Subcutaneous abdominal adipose tissue (tissue), 5 donors: ENCODE measurements around the gene PFKFB4.

Experiments used
- H3K27ac ChIP-seq: one replicate; pipeline ENCODE4 v1.7.0; 2013; ENCODE audit warnings: low read depth, mild to moderate bottlenecking, inconsistent platforms, low read length, moderate library complexity
- H3K27me3 ChIP-seq, 5 donors: one replicate each; pipeline ENCODE4 v1.7.0; 2013; ENCODE audit warnings: low read length in 5 of 5, inconsistent platforms in 1 of 5; ENCODE audit not compliant: control insufficient read depth in 5 of 5, insufficient read depth in 4 of 5
- H3K36me3 ChIP-seq, 5 donors: one replicate each; pipeline ENCODE4 v1.7.0; 2013; ENCODE audit warnings: low read length in 5 of 5; ENCODE audit not compliant: control insufficient read depth in 5 of 5, insufficient read depth in 5 of 5
- H3K4me1 ChIP-seq, 5 donors: one replicate each; pipeline ENCODE4 v1.7.0; 2013; ENCODE audit warnings: low read length in 5 of 5, mild to moderate bottlenecking in 3 of 5, moderate library complexity in 1 of 5; ENCODE audit not compliant: control insufficient read depth in 5 of 5, insufficient read depth in 5 of 5
- H3K4me3 ChIP-seq, 5 donors: one replicate each; pipeline ENCODE4 v1.7.0; 2013; ENCODE audit warnings: low read length in 5 of 5, low read depth in 1 of 5
- H3K9ac ChIP-seq, 5 donors: one replicate each; pipeline ENCODE4 v1.7.0; 2013; ENCODE audit warnings: low read length in 5 of 5, mild to moderate bottlenecking in 4 of 5, moderate library complexity in 3 of 5
- H3K9me3 ChIP-seq, 5 donors: one replicate each; pipeline ENCODE4 v1.7.0; 2013; ENCODE audit warnings: low read length in 5 of 5; ENCODE audit not compliant: control insufficient read depth in 5 of 5
- donor health status: healthy.
- donor health status: healthy.
- donor health status: healthy.
- donor health status: healthy.
- donor health status: healthy.

The PFKFB4 gene

GRCh38 chr3:48569400-48569799 is 12.8 kb upstream of the PFKFB4 start:
- H3K9ac ChIP-seq, result no peak overlapping the region
- no peaks in the 10 kb centered on the region for H3K9me3 ChIP-seq
- H3K36me3 ChIP-seq, result no peaks in the 10 kb centered on the region
- peaks cover 0 to 13% (median 6%) of the 10 kb centered on the region in 5 donors for H3K4me1 ChIP-seq
- no peak overlapping the region for H3K4me3 ChIP-seq
- H3K27me3 ChIP-seq, result no peaks in the 10 kb centered on the region
- H3K27ac ChIP-seq, result no peak overlapping the region

- H3K36me3 ChIP-seq, result no peaks in the 10 kb centered on the region
- H3K4me1 ChIP-seq, result peaks cover 0 to 13% (median 6%) of the 10 kb centered on the region in 5 donors
- H3K27ac ChIP-seq, result no peak overlapping the region
- H3K9me3 ChIP-seq, result no peaks in the 10 kb centered on the region
- no peaks in the 10 kb centered on the region for H3K27me3 ChIP-seq
- H3K4me3 ChIP-seq, result no peak overlapping the region
- no peak overlapping the region for H3K9ac ChIP-seq
Observed at GRCh38 chr3:48568476-48568875, 11.9 kb upstream of the PFKFB4 start.

- Histone ChIP-seq H3K27ac (no peak overlapping the region), H3K4me1 (peaks cover 0 to 13% (median 6%) of the 10 kb centered on the region in 5 donors), H3K4me3 (no peak overlapping the region), H3K9ac (no peak overlapping the region), H3K36me3 (no peaks in the 10 kb centered on the region), H3K27me3 (no peaks in the 10 kb centered on the region), H3K9me3 (no peaks in the 10 kb centered on the region)
Observed at GRCh38 chr3:48567500-48567899, 10.9 kb upstream of the PFKFB4 start.

- H3K4me1 ChIP-seq, result peaks cover 0 to 13% (median 6%) of the 10 kb centered on the region in 5 donors
- no peak overlapping the region for H3K27ac ChIP-seq
- H3K9ac ChIP-seq, result no peak overlapping the region
- H3K27me3 ChIP-seq, result no peaks in the 10 kb centered on the region
- no peaks in the 10 kb centered on the region for H3K36me3 ChIP-seq
- no peaks in the 10 kb centered on the region for H3K9me3 ChIP-seq
- no peak overlapping the region for H3K4me3 ChIP-seq
Observed at GRCh38 chr3:48567090-48567489, 10.5 kb upstream of the PFKFB4 start.

GRCh38 chr3:48566401-48566760 is 9.8 kb upstream of the PFKFB4 start:
- Histone ChIP-seq H3K27me3 (no peaks in the 10 kb centered on the region), H3K36me3 (no peaks in the 10 kb centered on the region), H3K27ac (no peak overlapping the region), H3K9ac (no peak overlapping the region), H3K4me3 (no peak overlapping the region), H3K9me3 (no peaks in the 10 kb centered on the region), H3K4me1 (peaks cover 0 to 13% (median 6%) of the 10 kb centered on the region in 5 donors)

- Histone ChIP-seq H3K27ac (no peak overlapping the region), H3K4me3 (no peak overlapping the region), H3K9me3 (no peaks in the 10 kb centered on the region), H3K4me1 (peaks cover 1 to 19% (median 11%) of the 10 kb centered on the region in 5 donors), H3K36me3 (no peaks in the 10 kb centered on the region), H3K9ac (no peak overlapping the region), H3K27me3 (no peaks in the 10 kb centered on the region)
Observed at GRCh38 chr3:48565591-48566400, 9.2 kb upstream of the PFKFB4 start.

- H3K27me3 ChIP-seq, result peaks cover 0 to 2% (median 0%) of the 10 kb centered on the region in 5 donors
- no peak overlapping the region for H3K4me3 ChIP-seq
- no peak overlapping the region for H3K27ac ChIP-seq
- H3K36me3 ChIP-seq, result no peaks in the 10 kb centered on the region
- H3K9me3 ChIP-seq, result no peaks in the 10 kb centered on the region
- peaks cover 2 to 25% (median 17%) of the 10 kb centered on the region in 5 donors for H3K4me1 ChIP-seq
- H3K9ac ChIP-seq, result no peak overlapping the region
Observed at GRCh38 chr3:48565186-48565585, 8.6 kb upstream of the PFKFB4 start.

GRCh38 chr3:48564667-48565066 is 8.1 kb upstream of the PFKFB4 start:
- Histone ChIP-seq H3K27me3 (peaks cover 0 to 2% (median 0%) of the 10 kb centered on the region in 5 donors), H3K4me3 (no peak overlapping the region), H3K27ac (no peak overlapping the region), H3K9me3 (no peaks in the 10 kb centered on the region), H3K36me3 (no peaks in the 10 kb centered on the region), H3K9ac (no peak overlapping the region), H3K4me1 (peaks cover 4 to 31% (median 22%) of the 10 kb centered on the region in 5 donors)

GRCh38 chr3:48564022-48564421 is 7.4 kb upstream of the PFKFB4 start:
- peaks cover 0 to 2% (median 0%) of the 10 kb centered on the region in 5 donors for H3K27me3 ChIP-seq
- no peak overlapping the region for H3K4me3 ChIP-seq
- no peak overlapping the region for H3K27ac ChIP-seq
- no peak overlapping the region for H3K9ac ChIP-seq
- H3K9me3 ChIP-seq, result no peaks in the 10 kb centered on the region
- H3K4me1 ChIP-seq, result peaks cover 5 to 37% (median 28%) of the 10 kb centered on the region in 5 donors
- H3K36me3 ChIP-seq, result no peaks in the 10 kb centered on the region

GRCh38 chr3:48563382-48563918 is 6.8 kb upstream of the PFKFB4 start, which contains the start of gene UCN2:
Gene UCN2 (minus strand): TSS chr3:48563781. CDS start chr3:48563124, 657 bp downstream.
- H3K36me3 ChIP-seq, result no peaks in the 10 kb centered on the region
- H3K9ac ChIP-seq, result no peak within 1 kb of the TSS
- no peak within 1 kb of the TSS for H3K4me3 ChIP-seq
- H3K27ac ChIP-seq, result no peak within 1 kb of the TSS
- no peaks in the 10 kb centered on the region for H3K9me3 ChIP-seq
- peaks cover 0 to 2% (median 0%) of the 10 kb centered on the region in 5 donors for H3K27me3 ChIP-seq
- peaks cover 5 to 42% (median 32%) of the 10 kb centered on the region in 5 donors for H3K4me1 ChIP-seq
